Iris pigment epithelial cell (primary cell): ENCODE data around the gene HGS.

Source experiments
- DNase-seq: peaks from one replicate; pipeline ENCODE4 v3.0.0-alpha.2; 2011; ENCODE audit warnings: low read depth

The HGS gene

DNA sequence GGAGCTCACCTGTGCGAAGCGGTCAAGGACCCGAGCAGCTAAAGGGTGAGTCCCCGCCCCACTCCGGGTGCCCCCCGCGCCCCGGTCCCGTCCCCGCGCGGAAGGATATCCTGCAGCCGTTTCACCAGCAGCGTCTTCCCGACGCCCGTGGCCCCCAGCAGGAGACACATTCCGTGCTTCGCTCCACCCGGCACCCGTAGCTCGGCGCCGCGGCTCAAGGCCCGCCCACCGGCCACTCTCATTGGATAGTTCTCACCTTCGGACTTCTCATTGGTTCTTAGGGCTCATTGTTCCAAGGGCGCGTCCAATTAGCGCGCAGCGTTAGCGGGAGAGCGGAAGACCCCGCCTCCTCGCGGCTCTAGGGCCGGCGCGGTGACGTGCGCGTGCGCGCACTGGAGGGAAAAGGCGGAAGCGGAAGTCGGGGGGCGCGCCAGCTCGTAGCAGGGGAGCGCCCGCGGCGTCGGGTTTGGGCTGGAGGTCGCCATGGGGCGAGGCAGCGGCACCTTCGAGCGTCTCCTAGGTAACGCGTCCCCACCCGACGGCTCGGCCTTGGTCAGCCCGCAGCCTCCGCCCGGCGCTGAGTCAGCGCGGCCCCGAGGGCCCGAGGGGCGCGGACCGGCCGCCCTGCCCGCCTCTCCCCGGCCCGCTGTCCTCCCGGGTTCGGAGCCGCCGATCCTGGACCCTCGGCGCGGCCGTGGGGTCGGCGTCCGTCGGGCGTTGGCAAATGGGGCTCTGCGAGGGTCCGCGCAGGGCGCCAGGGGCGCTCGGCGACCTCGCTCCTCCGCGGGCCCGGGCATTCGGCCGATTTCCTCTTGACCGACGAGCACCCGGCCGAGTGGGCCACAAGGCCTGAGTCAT is at the start of gene HGS, which contains the start of gene ARL16:
Gene HGS, plus strand, starts transcription at position 428 of the 858 bp plus-strand sequence. Its CDS starts 56 bp downstream, at position 484.
Gene ARL16, minus strand, starts transcription at position 214 of the 858 bp plus-strand sequence. Its CDS starts 44 bp downstream, at position 170.
- DNase-seq = peak; percentile 99

GRCh38 chr17:81635431-81635830 is 48.4 kb upstream of the HGS start:
- no peak for DNase-seq

DNA sequence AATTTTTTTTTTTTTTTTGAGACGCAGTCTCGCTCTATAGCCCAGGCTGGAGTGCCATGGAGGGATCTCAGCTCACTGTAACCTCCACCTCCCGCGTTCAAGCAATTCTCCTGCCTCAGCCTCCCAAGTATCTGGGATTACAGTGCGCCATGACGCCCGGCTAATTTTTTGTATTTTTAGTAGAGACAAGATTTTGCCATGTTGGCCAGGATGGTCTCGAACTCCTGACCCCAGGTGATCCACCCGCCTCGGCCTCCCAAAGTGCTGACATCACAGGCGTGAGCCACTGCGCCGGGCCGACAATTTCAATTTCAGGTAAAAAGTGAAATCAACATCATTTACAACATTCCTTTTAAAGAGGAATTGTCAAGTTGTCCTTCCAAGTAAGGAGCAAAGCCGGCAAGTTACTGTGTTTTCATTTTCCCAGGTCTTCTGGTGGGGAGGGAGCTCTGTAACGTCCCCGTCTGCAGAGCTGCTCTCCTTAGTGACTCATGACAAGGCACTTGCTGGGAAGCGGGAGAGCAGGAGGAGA is 47.8 kb upstream of the HGS start:
- DNase-seq = peak; percentile 70

- DNase-seq = peak; percentile 78
Observed at GRCh38 chr17:81636505-81637288, 47.1 kb upstream of the HGS start, which contains the start of the genes NPLOC4 and TSPAN10. Gene NPLOC4 (minus strand): TSS chr17:81637112. CDS start chr17:81636930, 182 bp downstream. Gene TSPAN10 (plus strand): TSS chr17:81637196. CDS start chr17:81642413, 5,217 bp downstream.

DNA sequence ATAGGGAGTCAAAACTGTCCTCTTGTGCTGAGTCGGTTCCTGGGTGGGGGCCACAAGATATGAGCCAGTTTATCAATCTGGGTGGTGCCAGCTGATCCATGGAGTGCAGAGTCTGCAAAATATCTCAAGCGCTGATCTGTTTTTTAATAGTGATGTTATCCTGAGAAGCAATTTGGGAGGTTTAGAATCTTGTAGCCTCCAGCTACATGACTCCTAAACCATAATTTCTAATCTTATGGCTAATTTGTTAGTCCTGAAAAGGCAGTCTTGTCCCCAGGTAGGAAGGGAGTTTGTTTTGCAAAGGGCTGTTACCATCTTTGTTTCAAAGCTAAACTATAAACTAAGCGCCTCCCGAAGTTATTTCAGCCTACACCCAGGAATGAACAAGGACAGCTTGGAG is 45.1 kb upstream of the HGS start:
- no peak for DNase-seq

- DNase-seq = no peak
Observed at GRCh38 chr17:81640011-81640410, 43.8 kb upstream of the HGS start.

GRCh38 chr17:81641825-81642489 is 41.9 kb upstream of the HGS start:
- peak; percentile 73 for DNase-seq

DNA sequence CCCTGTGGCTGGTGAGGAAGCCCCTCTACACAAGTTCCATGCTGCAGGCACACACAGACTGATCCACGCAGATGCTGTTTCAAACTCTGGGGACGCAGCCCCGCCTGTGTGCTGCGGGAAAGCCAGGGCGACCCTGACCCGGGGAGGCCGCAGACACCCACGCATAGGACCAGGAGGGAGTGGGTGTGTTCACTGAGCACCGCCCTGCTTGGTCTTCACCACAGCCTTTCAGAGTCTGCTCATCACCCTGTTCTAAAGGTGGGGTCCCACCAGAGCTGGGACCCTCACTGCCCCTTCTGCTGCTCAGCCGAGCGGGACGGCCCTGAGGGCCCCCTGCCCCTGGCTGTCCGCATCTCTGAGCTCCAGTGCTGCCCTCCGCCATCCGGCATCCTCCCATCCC is 39.3 kb upstream of the HGS start:
- DNase-seq = no peak

- no peak for DNase-seq
Observed at GRCh38 chr17:81644976-81645952, 38.5 kb upstream of the HGS start.

DNA sequence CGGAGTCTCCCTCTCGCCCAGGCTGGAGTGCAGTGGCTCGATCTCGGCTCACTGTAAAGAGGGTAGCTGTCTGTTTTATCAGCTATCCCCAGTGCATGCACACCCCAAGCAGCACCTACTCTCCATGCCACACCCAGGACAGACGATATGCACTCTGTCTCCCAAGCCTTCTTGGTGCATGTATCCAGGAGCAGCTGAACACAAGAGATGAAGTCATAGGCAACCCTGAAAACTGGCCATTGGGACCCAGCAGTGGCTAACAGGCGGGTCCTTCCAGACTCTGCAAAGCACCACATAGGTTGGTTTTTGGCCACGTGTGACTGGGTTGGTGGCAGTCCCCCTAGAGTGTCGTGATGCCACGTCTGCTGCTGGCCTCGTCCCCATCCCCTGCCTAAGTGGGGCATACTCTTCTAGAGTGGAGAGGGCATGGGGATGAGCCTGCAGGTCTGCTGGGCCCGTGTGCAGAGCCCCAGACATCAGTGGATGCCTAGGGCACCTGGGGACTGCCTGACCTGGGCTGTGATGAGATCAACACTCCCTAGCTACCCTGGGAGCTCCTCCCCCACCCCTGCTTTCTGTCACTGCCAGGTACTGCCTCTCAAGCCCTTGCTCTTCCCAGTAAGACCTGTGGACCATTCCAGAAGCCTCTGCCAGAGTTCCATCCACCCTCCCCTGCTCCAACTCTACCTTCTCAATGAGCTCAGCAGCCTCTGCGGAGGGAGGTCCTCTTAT is 36.8 kb upstream of the HGS start:
- no peak for DNase-seq

GRCh38 chr17:81647640-81648012 is 36.2 kb upstream of the HGS start:
- DNase-seq = no peak

DNA sequence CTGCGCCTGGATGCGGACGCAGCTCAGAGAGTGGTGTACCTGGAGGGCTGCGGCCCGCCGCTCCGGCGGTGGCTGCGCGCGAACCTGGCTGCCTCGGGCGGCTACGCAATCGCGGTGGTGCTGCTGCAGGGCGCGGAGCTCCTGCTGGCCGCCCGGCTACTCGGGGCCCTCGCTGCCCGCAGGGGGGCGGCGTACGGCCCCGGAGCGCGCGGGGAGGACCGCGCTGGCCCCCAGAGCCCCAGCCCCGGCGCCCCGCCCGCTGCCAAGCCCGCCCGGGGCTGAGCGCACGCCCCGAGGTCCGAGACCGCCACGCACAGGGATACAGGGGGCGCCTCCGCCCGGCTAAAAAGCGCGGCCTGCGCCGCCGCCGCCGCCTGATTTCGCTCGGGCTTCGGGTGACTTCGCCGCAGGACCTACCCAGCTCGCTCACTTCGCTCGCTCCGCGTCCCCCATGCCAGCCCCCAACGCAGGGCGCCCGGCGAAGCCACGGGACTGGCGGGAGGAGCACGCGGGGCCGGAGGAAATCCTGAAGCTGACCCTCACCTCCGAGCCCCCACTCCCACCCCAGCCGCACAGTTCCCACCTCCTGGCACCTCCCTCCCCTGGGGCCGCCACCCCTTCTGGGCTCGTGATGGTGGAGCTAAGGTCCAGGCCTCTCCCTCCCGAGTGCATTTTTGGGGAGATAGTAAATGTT is 35.7 kb upstream of the HGS start:
- no peak for DNase-seq

DNA sequence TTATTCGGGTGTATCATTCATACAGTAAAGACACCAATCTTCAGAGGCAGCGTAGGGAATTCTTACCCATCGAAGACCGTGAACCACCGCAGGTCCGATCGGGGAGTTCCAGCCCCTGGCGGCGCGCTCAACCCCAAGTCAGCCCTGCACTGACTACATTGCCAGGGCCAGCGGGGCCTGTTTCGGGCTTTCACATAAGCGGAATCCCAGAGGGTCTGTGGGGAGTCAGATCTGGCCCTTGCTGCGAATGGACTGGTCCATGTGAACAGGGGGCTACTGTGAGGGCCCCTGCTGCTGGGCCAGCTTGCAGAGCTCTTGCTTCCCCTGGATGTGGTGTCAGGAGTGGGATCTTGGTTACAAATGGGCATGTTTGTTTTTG is 35.1 kb upstream of the HGS start:
- DNase-seq = no peak

- DNase-seq = no peak
Observed at GRCh38 chr17:81650951-81651350, 32.9 kb upstream of the HGS start.

- peak; percentile 95 for DNase-seq
Observed at GRCh38 chr17:81651692-81652091, 32.1 kb upstream of the HGS start.

GRCh38 chr17:81652906-81653771 is 30.7 kb upstream of the HGS start:
- no peak for DNase-seq

GRCh38 chr17:81655378-81656117 is 28.3 kb upstream of the HGS start:
- no peak for DNase-seq
